Measurements from ENCODE around the gene FGGY. TPM values are rescaled to one million over a fixed set of nuclear protein-coding genes. Genes with fewer than 3 reads are reported as not detected.

Gene FGGY
- total RNA-seq, 1 experiment from 2014 or later: 14.6 TPM

- Mint-ChIP-seq H3K36me3 (ENCODE audit: insufficient read depth in 1 of 3, low read depth in 3 of 3) (no peaks in the 10 kb centered on the region), H3K9me3 (peaks cover 7% of the 10 kb centered on the region in 2 experiments; a peak in 4 of 5 replicates), H3K4me1 (peaks cover 15 to 17% of the 10 kb centered on the region in 2 experiments), H3K27me3 (ENCODE audit: low read depth) (peaks cover 3% of the 10 kb centered on the region), H3K27ac (no peak overlapping the region), H3K4me3 (no peak overlapping the region)
- Histone ChIP-seq H4K20me1 (ENCODE audit: control insufficient read depth, insufficient read depth, insufficient read length) (no peaks in the 10 kb centered on the region), H3K4me2 (ENCODE audit: insufficient read depth, insufficient read length, low read length) (no peak overlapping the region), H4K5ac (ENCODE audit: insufficient read length, low read depth, low read length) (no peak overlapping the region), H3K4ac (ENCODE audit: low read depth, low read length) (no peak overlapping the region), H2BK5ac (ENCODE audit: insufficient read length, low read length) (no peak overlapping the region), H3K9ac (ENCODE audit: extremely low read depth, insufficient read length, low read length) (no peak overlapping the region), H3K23me2 (ENCODE audit: insufficient read length, low read depth, low read length, poor library complexity, severe bottlenecking) (no peaks in the 10 kb centered on the region), H3K9me3 (ENCODE audit: control insufficient read depth, low read depth, low read length) (no peaks in the 10 kb centered on the region), H3K56ac (ENCODE audit: insufficient read length, low read depth, low read length) (no peak overlapping the region), H2AK5ac (ENCODE audit: insufficient read length, low read length) (no peak overlapping the region), H2BK120ac (ENCODE audit: low read depth, low read length, poor library complexity, severe bottlenecking) (no peak overlapping the region), H3K27me3 (ENCODE audit: insufficient read depth, low read length) (no peaks in the 10 kb centered on the region), H3K79me1 (ENCODE audit: insufficient read depth, low read depth, low read length, poor library complexity, severe bottlenecking) (no peaks in the 10 kb centered on the region), H3K79me2 (ENCODE audit: insufficient read depth, low read length) (no peaks in the 10 kb centered on the region), H3K4me1 (ENCODE audit: insufficient read depth, low read length) (no peaks in the 10 kb centered on the region), H3T11ph (ENCODE audit: low read length) (no peak overlapping the region), H3K14ac (ENCODE audit: insufficient read depth, low read length) (no peak overlapping the region), H4K91ac (ENCODE audit: insufficient read length, low read depth, low read length) (no peak overlapping the region), H2BK20ac (ENCODE audit: low read depth, low read length, poor library complexity, severe bottlenecking) (no peak overlapping the region), H3K18ac (ENCODE audit: insufficient read length, low read depth, low read length) (no peak overlapping the region), H3K23ac (ENCODE audit: insufficient read length, low read depth, low read length) (no peak overlapping the region), H4K8ac (replicated peaks; ENCODE audit: insufficient read length, low read depth, low read length) (no peak overlapping the region), H2BK12ac (ENCODE audit: insufficient read length, low read depth, low read length) (no peak overlapping the region), H3K27ac (ENCODE audit: insufficient read length, low read depth, low read length) (no peak overlapping the region), H2AFZ (ENCODE audit: low read length) (no peak overlapping the region), H2BK15ac (ENCODE audit: low read depth, low read length) (no peak overlapping the region)
- TF ChIP-seq CTCF (conservative IDR thresholded peaks at IDR 0.05): no peak
- WGBS (ENCODE audit: extremely low coverage, insufficient read length, low lambda C conversion rate): no CpG with 5 or more reads among the region's 5 CpGs
- DNase-seq: no peak
These were observed 297.2 kb downstream of the FGGY start for GRCh38 chr1:59593798-59594790.
